Stimulated activated naive CD8-positive, alpha-beta T cell treated with anti-CD3 and anti-CD28 coated beads, Interleukin-15, amount 100 ng/mL, for 72 hours (primary cell): ENCODE measurements around the gene FUT8.
"Not testable (repeated sequence)": the region's sequence is repeated elsewhere in the genome, so short reads cannot be mapped to it uniquely, and the experiment has no call there.

ENCODE experiments used
- ATAC-seq: fragments of 150-1000 bp; cut with Tn5 transposase; 2 replicates; pipeline ENCODE4 v1.10.0; 2021; ENCODE audit warnings: mild to moderate bottlenecking, moderate library complexity
- DNase-seq, 2 donors: peaks; one replicate each; pipeline ENCODE4 v3.0.0; 2021 to 2022
- H3K27ac Mint-ChIP-seq, 2 donors: one replicate each; pipeline ENCODE4 v1.8.0; 2022; ENCODE audit warnings: mild to moderate bottlenecking in 2 of 2, mixed read lengths in 2 of 2, moderate library complexity in 2 of 2
- H3K27me3 Mint-ChIP-seq: one replicate; pipeline ENCODE4 v1.8.0; 2022; ENCODE audit warnings: mixed read lengths
- H3K4me1 Mint-ChIP-seq: one replicate; pipeline ENCODE4 v1.8.0; 2022; ENCODE audit warnings: mild to moderate bottlenecking, mixed read lengths
- H3K4me3 Mint-ChIP-seq, 2 donors: one replicate each; pipeline ENCODE4 v1.8.0; 2022; ENCODE audit warnings: mild to moderate bottlenecking in 2 of 2, mixed read lengths in 2 of 2, moderate library complexity in 1 of 2
- H3K9me3 Mint-ChIP-seq, 2 donors: one replicate each; pipeline ENCODE4 v1.8.0; 2022; ENCODE audit warnings: mixed read lengths in 2 of 2

Gene FUT8

GRCh38 chr14:65620195-65620594 lies 207.7 kb downstream of the FUT8 start:
- DNase-seq (no peak), ATAC-seq (no peak)
- no peaks in the 10 kb centered on the region for H3K9me3 Mint-ChIP-seq
- no peak overlapping the region for H3K27ac Mint-ChIP-seq
- H3K4me1 Mint-ChIP-seq: peaks cover 8% of the 10 kb centered on the region
- H3K27me3 Mint-ChIP-seq: no peaks in the 10 kb centered on the region
- H3K4me3 Mint-ChIP-seq: no peak overlapping the region

- H3K4me3 Mint-ChIP-seq: no peak overlapping the region
- no peaks in the 10 kb centered on the region for H3K27me3 Mint-ChIP-seq
- no peaks in the 10 kb centered on the region for H3K9me3 Mint-ChIP-seq
- no peak for ATAC-seq
- DNase-seq: no peak
- no peak overlapping the region for H3K27ac Mint-ChIP-seq
- peaks cover 8% of the 10 kb centered on the region for H3K4me1 Mint-ChIP-seq
Measured at GRCh38 chr14:65622703-65623102, 210.2 kb downstream of the FUT8 start.

DNA sequence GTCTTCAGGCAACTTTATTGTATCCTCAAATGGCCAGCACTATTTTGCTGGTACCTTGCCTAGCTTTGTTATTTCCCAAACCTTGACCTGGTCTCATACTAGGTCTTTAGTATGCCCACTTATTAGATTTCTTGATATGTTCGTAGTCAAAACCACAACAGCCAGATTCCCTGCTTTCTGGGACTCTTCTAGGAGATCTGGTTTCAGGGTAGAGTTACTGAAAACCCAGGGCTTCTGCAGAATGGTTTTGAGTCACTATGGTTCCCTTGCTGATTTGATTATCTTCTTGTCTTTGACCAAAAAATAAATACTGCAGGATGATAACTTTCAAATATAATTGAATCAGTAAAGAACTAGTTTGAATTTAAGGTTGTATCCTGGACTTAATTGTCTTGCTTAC lies 211.2 kb downstream of the FUT8 start:
- Mint-ChIP-seq H3K27me3 (no peaks in the 10 kb centered on the region), H3K27ac (no peak overlapping the region), H3K4me1 (peaks cover 6% of the 10 kb centered on the region), H3K9me3 (no peaks in the 10 kb centered on the region), H3K4me3 (no peak overlapping the region)
- ATAC-seq (no peak), DNase-seq (no peak)

DNA sequence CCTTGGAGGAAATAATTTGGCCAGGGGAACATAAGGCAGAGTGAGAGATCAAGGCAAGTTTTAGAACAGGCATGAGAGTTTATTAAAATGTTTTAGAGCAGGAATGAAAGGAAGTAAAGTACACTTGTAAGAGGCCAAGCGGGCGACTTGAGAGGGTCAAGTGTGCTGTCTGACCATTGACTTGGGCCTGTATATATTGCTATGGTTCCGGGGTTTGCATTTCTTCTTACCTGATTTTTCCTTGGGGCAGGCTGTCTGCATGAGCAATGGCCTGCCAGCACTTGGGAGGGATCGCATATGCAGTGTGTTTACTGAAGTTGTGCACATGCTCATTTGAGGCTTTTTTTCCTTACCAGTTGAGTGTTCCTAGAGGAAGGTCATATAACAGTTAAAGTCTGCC lies 214.8 kb downstream of the FUT8 start:
- ATAC-seq: no peak
- no peak overlapping the region for H3K4me3 Mint-ChIP-seq
- H3K9me3 Mint-ChIP-seq: peaks cover 0 to under 1% of the 10 kb centered on the region in 2 donors
- DNase-seq: no peak
- no peaks in the 10 kb centered on the region for H3K27me3 Mint-ChIP-seq
- no peak overlapping the region for H3K27ac Mint-ChIP-seq
- no peaks in the 10 kb centered on the region for H3K4me1 Mint-ChIP-seq

GRCh38 chr14:65628664-65629063 lies 216.1 kb downstream of the FUT8 start:
- no peaks in the 10 kb centered on the region for H3K27me3 Mint-ChIP-seq

GRCh38 chr14:65631040-65631439 lies 218.5 kb downstream of the FUT8 start:
- Mint-ChIP-seq H3K4me3 (no peak overlapping the region), H3K27ac (no peak overlapping the region), H3K9me3 (peaks cover 0 to 5% of the 10 kb centered on the region in 2 donors), H3K27me3 (no peaks in the 10 kb centered on the region), H3K4me1 (peaks cover 9% of the 10 kb centered on the region)
- DNase-seq (no peak), ATAC-seq (no peak)

More at GRCh38 chr14:65628664-65629063, 216.1 kb downstream of the FUT8 start:
- ATAC-seq: no peak
- Mint-ChIP-seq H3K4me1 (no peaks in the 10 kb centered on the region), H3K27ac (no peak overlapping the region), H3K9me3 (peaks cover 0 to 5% of the 10 kb centered on the region in 2 donors), H3K4me3 (no peak overlapping the region)
- no peak for DNase-seq

- ATAC-seq: no peak
- no peaks in the 10 kb centered on the region for H3K27me3 Mint-ChIP-seq
- H3K4me3 Mint-ChIP-seq: no peak overlapping the region
- DNase-seq: no peak
- H3K4me1 Mint-ChIP-seq: peaks cover 23% of the 10 kb centered on the region
- peaks cover 0 to 10% of the 10 kb centered on the region in 2 donors for H3K9me3 Mint-ChIP-seq
- H3K27ac Mint-ChIP-seq: no peak overlapping the region
Measured at GRCh38 chr14:65632487-65632886, 220.0 kb downstream of the FUT8 start.

DNA sequence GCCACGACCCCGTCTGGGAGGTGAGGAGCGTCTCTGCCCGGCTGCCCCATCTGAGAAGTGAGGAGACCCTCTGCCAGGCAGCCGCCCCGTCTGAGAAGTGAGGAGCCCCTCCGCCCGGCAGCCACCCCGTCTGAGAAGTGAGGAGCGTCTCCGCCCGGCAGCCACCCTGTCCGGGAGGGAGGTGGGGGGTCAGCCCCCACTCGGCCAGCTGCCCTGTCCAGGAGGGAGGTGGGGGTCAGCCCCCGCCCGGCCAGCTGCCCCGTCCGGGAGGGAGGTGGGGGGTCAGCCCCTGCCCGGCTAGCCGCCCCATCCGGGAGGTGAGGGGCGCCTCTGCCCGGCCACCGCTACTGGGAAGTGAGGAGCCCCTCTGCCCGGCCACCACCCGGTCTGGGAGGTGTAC lies 221.1 kb downstream of the FUT8 start:
- not testable (repeated sequence) for H3K9me3 Mint-ChIP-seq, ATAC-seq

GRCh38 chr14:65637780-65638179 lies 225.2 kb downstream of the FUT8 start:
- peak; percentile 99 for ATAC-seq
- peak; percentile 68 to 84 for DNase-seq
- Mint-ChIP-seq H3K4me3 (peak overlapping the region; percentile 53 to 72), H3K27me3 (no peaks in the 10 kb centered on the region), H3K27ac (peak overlapping the region; percentile 77), H3K4me1 (peaks cover 50% of the 10 kb centered on the region), H3K9me3 (peaks cover 0 to 5% of the 10 kb centered on the region in 2 donors)

More for the DNA sequence above, 221.1 kb downstream of the FUT8 start:
- H3K27ac Mint-ChIP-seq, H3K4me3 Mint-ChIP-seq, DNase-seq, H3K27me3 Mint-ChIP-seq: not testable (repeated sequence)
- peaks cover 35% of the 10 kb centered on the region for H3K4me1 Mint-ChIP-seq

GRCh38 chr14:65639216-65639615 lies 226.7 kb downstream of the FUT8 start:
- Mint-ChIP-seq H3K27me3 (no peaks in the 10 kb centered on the region), H3K27ac (peak overlapping the region in 1 of 2 donors; percentile 14), H3K4me3 (no peak overlapping the region), H3K9me3 (peaks cover 0 to 5% of the 10 kb centered on the region in 2 donors), H3K4me1 (peaks cover 50% of the 10 kb centered on the region)
- DNase-seq (no peak), ATAC-seq (no peak)

DNA sequence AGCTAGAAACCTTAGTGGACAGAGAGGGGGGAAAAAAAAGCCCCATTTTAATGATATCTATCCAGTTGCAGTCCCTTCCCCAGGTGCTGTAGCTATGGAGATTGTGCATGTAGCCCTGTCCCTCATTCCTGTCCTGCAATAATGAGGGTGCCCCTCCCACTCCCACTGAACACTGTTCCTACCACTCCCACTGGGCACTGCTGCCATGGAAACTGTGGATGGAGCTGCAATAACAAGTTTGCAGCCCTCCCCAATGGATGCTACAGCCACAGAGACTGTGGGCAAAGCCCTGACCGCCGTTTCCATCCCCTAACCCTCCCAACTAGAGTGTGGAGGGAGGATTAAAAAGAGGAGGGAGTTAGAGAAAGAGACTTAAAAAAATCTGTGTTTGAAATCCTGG lies 238.3 kb downstream of the FUT8 start:
- DNase-seq (no peak), ATAC-seq (no peak)
- H3K27ac Mint-ChIP-seq: no peak overlapping the region
- no peak overlapping the region for H3K4me3 Mint-ChIP-seq
- H3K27me3 Mint-ChIP-seq: no peaks in the 10 kb centered on the region
- H3K9me3 Mint-ChIP-seq: peaks cover 8 to 20% of the 10 kb centered on the region in 2 donors
- no peaks in the 10 kb centered on the region for H3K4me1 Mint-ChIP-seq

- DNase-seq (no peak), ATAC-seq (no peak)
- H3K27me3 Mint-ChIP-seq: no peaks in the 10 kb centered on the region
- H3K4me1 Mint-ChIP-seq: no peaks in the 10 kb centered on the region
- H3K9me3 Mint-ChIP-seq: peaks cover 14 to 24% of the 10 kb centered on the region in 2 donors
- no peak overlapping the region for H3K4me3 Mint-ChIP-seq
- H3K27ac Mint-ChIP-seq: no peak overlapping the region
Measured at GRCh38 chr14:65656554-65656953, 244.0 kb downstream of the FUT8 start.

DNA sequence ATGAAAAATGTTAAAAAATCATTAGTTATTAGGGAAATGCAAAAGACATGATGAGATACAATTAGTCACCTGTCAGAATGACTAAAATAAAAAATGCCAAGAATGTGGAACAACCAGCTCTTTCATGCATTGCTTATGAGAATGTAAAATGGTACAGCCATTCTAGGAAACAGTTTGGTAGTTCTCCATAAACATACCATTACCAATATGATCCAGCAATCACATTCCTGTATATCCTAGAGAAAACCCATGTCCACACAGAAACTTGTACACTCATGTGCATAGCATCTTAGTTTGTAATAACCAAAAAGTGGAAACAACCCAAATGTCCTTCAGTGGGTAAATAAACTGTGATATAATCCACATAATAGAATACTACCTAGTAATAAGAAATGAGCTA lies 245.7 kb downstream of the FUT8 start:
- Mint-ChIP-seq H3K27me3 (no peaks in the 10 kb centered on the region), H3K4me1 (no peaks in the 10 kb centered on the region), H3K4me3 (no peak overlapping the region), H3K27ac (no peak overlapping the region), H3K9me3 (peaks cover 9 to 16% of the 10 kb centered on the region in 2 donors)
- ATAC-seq (no peak), DNase-seq (no peak)

DNA sequence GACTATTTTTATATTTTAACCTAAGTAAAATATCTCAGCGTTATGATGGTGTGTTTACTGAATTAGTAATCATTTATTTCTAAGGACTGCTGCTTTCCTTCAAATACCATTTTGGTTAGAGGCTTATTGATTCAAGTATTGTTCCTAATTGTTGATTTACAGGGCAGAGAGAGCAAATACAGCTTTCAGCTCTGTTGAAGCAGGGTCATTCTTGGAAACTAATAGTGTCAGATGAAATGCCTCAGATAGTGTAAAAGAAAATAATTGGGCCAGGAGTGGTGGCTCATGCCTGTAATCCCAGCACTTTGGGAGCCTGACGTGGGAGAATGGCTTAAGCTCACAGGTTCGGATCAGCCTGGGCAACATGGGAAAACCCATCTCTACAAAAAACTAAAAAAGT lies 249.3 kb downstream of the FUT8 start:
- no peak for ATAC-seq
- Mint-ChIP-seq H3K4me1 (peaks cover 7% of the 10 kb centered on the region), H3K27ac (no peak overlapping the region), H3K27me3 (no peaks in the 10 kb centered on the region), H3K4me3 (no peak overlapping the region), H3K9me3 (peaks cover under 1 to 5% of the 10 kb centered on the region in 2 donors)
- DNase-seq: no peak

DNA sequence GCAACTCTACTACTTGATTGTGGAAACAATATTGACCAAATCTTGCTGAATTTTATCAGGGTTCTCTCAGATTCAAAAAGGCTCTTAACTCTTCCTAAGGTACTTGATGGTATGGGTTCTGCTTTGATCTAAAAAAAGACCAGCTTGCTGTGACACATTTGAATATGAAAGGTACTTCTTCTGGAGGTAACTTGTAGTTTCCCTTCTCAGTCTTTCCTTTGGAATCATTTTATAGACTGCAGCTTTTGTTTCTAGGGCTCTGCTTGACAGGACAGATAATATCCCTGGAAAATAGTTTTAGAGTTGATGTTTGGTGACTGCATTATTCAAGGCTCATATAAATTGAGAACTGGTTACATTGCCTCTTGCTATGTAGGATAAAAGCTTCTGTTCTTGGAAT lies 251.9 kb downstream of the FUT8 start:
- Mint-ChIP-seq H3K4me1 (peaks cover 7% of the 10 kb centered on the region), H3K9me3 (no peaks in the 10 kb centered on the region)
- DNase-seq: no peak

GRCh38 chr14:65676361-65677014 lies 264.0 kb downstream of the FUT8 start:
- Mint-ChIP-seq H3K4me3 (no peak overlapping the region), H3K9me3 (no peaks in the 10 kb centered on the region), H3K27ac (no peak overlapping the region), H3K27me3 (no peaks in the 10 kb centered on the region), H3K4me1 (no peaks in the 10 kb centered on the region)
- DNase-seq (no peak), ATAC-seq (no peak)

More for the DNA sequence above, 251.9 kb downstream of the FUT8 start:
- H3K27me3 Mint-ChIP-seq: no peaks in the 10 kb centered on the region
- H3K4me3 Mint-ChIP-seq: no peak overlapping the region
- H3K27ac Mint-ChIP-seq: peak overlapping the region in 1 of 2 donors; percentile 76
- ATAC-seq: no peak

DNA sequence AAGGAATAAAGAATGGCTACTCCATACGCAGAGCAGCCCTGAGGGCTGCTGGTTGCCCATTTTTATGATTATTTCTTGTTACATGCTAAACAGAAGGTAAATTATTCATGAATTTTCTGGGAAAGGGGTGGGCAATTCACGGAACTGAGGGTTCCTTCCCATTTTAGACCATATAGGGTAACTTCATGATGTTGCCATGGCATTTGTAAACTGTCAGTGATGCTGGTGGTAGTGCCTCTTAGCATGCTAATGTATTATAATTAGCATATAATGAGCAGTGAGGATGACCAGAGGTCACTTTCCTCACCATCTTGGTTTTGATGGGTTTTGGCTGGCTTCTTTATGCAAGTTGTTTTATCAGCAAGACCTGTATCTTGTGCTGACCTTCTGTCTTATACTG lies 273.0 kb downstream of the FUT8 start:
- no peaks in the 10 kb centered on the region for H3K27me3 Mint-ChIP-seq
- no peak overlapping the region for H3K4me3 Mint-ChIP-seq
- H3K4me1 Mint-ChIP-seq: no peaks in the 10 kb centered on the region
- no peak for DNase-seq
- no peak overlapping the region for H3K27ac Mint-ChIP-seq
- ATAC-seq: no peak
- H3K9me3 Mint-ChIP-seq: peaks cover 7 to 11% of the 10 kb centered on the region in 2 donors
